Astrocyte of the cerebellum (primary cell): ENCODE measurements around the gene RAP1B.

ENCODE experiments used
- DNase-seq: peaks from one replicate; pipeline ENCODE4 v3.0.0-alpha.2; 2011; ENCODE audit warnings: low read depth
- H3K4me3 ChIP-seq: 2 replicates; pipeline ENCODE4 v1.5.1; 2011; ENCODE audit warnings: mild to moderate bottlenecking, low read depth, low read length, moderate library complexity
- CTCF ChIP-seq: IDR thresholded peaks from 2 replicates; pipeline ENCODE4 v1.5.1; 2012; ENCODE audit warnings: low read length, low read depth, moderate library complexity, mild to moderate bottlenecking; ENCODE audit errors: missing control alignments
- in situ Hi-C: cut with HindIII; loops from 2 replicates; pipeline ENCODE4 v1.10.0; 2017; ENCODE audit warnings: low sequenced_read_pairs

RAP1B gene

GRCh38 chr12:68647507-68647906 lies 36.8 kb downstream of the RAP1B start:
- in situ Hi-C loops = no loop called here

GRCh38 chr12:68648179-68648578 lies 37.5 kb downstream of the RAP1B start:
- in situ Hi-C loops = no loop called here
- DNase-seq = no peak

More at GRCh38 chr12:68647507-68647906, 36.8 kb downstream of the RAP1B start:
- DNase-seq = no peak
- no peak overlapping the region for H3K4me3 ChIP-seq
- no peak for TF ChIP-seq CTCF

GRCh38 chr12:68665016-68665569 lies 54.4 kb downstream of the RAP1B start:
- H3K4me3 ChIP-seq = no peak overlapping the region
- DNase-seq = no peak
- in situ Hi-C loops = no loop called here
- no peak for TF ChIP-seq CTCF

More at GRCh38 chr12:68648179-68648578, 37.5 kb downstream of the RAP1B start:
- no peak overlapping the region for H3K4me3 ChIP-seq
- TF ChIP-seq CTCF = no peak

- DNase-seq = no peak
- H3K4me3 ChIP-seq = no peak overlapping the region
- in situ Hi-C loops = no loop called here
- TF ChIP-seq CTCF = no peak
Observed at GRCh38 chr12:68667291-68667690, 56.6 kb downstream of the RAP1B start.

- H3K4me3 ChIP-seq = no peak overlapping the region
- no peak for TF ChIP-seq CTCF
- DNase-seq = no peak
- in situ Hi-C loops = no loop called here
Observed at GRCh38 chr12:68667896-68668295, 57.2 kb downstream of the RAP1B start.

GRCh38 chr12:68671179-68671578 lies 60.5 kb downstream of the RAP1B start:
- DNase-seq = no peak
- in situ Hi-C loops = no loop called here
- no peak for TF ChIP-seq CTCF
- H3K4me3 ChIP-seq = no peak overlapping the region
